Measurements from ENCODE around the gene UNC5C. TPM values are rescaled to one million over a fixed set of nuclear protein-coding genes. Genes with fewer than 3 reads are reported as not detected.

Gene UNC5C
- total RNA-seq, 4 donors from 2014 or later = 1.7 to 2.4 (median 2.0) TPM

GRCh38 chr4:95522682-95523530 is 25.9 kb downstream of the UNC5C start:
- no peak for DNase-seq (ENCODE audit: extremely low spot score)
- intact Hi-C loops (cut with DNase I) = no loop called here
- no peaks in the 10 kb centered on the region for H3K4me1 ChIP-seq
- no peaks in the 10 kb centered on the region for H3K9me3 ChIP-seq
- H3K27me3 ChIP-seq = no peaks in the 10 kb centered on the region
- H3K27ac ChIP-seq (replicated peaks in 1 of 4) = no peak overlapping the region
- no peaks in the 10 kb centered on the region for H3K36me3 ChIP-seq
- 92% methylated on average over 6 of the region's 6 CpGs for WGBS
- no peak overlapping the region for H3K4me3 ChIP-seq
- TF ChIP-seq EP300 (IDR thresholded peaks at IDR 0.05) (no peak), CTCF (IDR thresholded peaks at IDR 0.05) (no peak), POLR2AphosphoS5 (IDR thresholded peaks at IDR 0.05) (no peak), POLR2A (IDR thresholded peaks at IDR 0.05; ENCODE audit: low read depth) (no peak)

- no peaks in the 10 kb centered on the region for H3K36me3 ChIP-seq
- H3K9me3 ChIP-seq = no peaks in the 10 kb centered on the region
- TF ChIP-seq POLR2AphosphoS5 (IDR thresholded peaks at IDR 0.05) (no peak), CTCF (IDR thresholded peaks at IDR 0.05) (no peak), POLR2A (IDR thresholded peaks at IDR 0.05; ENCODE audit: low read depth) (no peak), EP300 (IDR thresholded peaks at IDR 0.05) (no peak)
- WGBS = 51% methylated on average over 7 of the region's 7 CpGs
- H3K4me1 ChIP-seq = no peaks in the 10 kb centered on the region
- no peak for DNase-seq (ENCODE audit: extremely low spot score)
- no peak overlapping the region for H3K27ac ChIP-seq (replicated peaks in 1 of 4)
- no peaks in the 10 kb centered on the region for H3K27me3 ChIP-seq
- intact Hi-C loops (cut with DNase I) = no loop called here
- no peak overlapping the region for H3K4me3 ChIP-seq
Observed at GRCh38 chr4:95517576-95518345, 31.0 kb downstream of the UNC5C start.

GRCh38 chr4:95516528-95517017 is 32.2 kb downstream of the UNC5C start:
- no peak overlapping the region for H3K4me3 ChIP-seq
- H3K27ac ChIP-seq (replicated peaks in 1 of 4) = no peak overlapping the region
- no peaks in the 10 kb centered on the region for H3K4me1 ChIP-seq
- TF ChIP-seq POLR2A (IDR thresholded peaks at IDR 0.05; ENCODE audit: low read depth) = no peak
- TF ChIP-seq EP300 (IDR thresholded peaks at IDR 0.05) = no peak
- TF ChIP-seq POLR2AphosphoS5 (IDR thresholded peaks at IDR 0.05) = no peak
- no peak for TF ChIP-seq CTCF (IDR thresholded peaks at IDR 0.05)
- H3K9me3 ChIP-seq = no peaks in the 10 kb centered on the region
- no peaks in the 10 kb centered on the region for H3K36me3 ChIP-seq
- no peak for DNase-seq (ENCODE audit: extremely low spot score)
- intact Hi-C loops (cut with DNase I) = no loop called here
- H3K27me3 ChIP-seq = no peaks in the 10 kb centered on the region
- 71% methylated on average over 10 of the region's 10 CpGs for WGBS

- WGBS = 48% methylated on average over 1 of the region's 1 CpG
- no peaks in the 10 kb centered on the region for H3K36me3 ChIP-seq
- H3K4me3 ChIP-seq = no peak overlapping the region
- no peak overlapping the region for H3K27ac ChIP-seq (replicated peaks in 1 of 4)
- H3K9me3 ChIP-seq = no peaks in the 10 kb centered on the region
- no peaks in the 10 kb centered on the region for H3K4me1 ChIP-seq
- H3K27me3 ChIP-seq = no peaks in the 10 kb centered on the region
- no peak for DNase-seq (ENCODE audit: extremely low spot score)
- intact Hi-C loops (cut with DNase I) = no loop called here
- TF ChIP-seq CTCF (IDR thresholded peaks at IDR 0.05) (no peak), POLR2A (IDR thresholded peaks at IDR 0.05; ENCODE audit: low read depth) (no peak), POLR2AphosphoS5 (IDR thresholded peaks at IDR 0.05) (no peak), EP300 (IDR thresholded peaks at IDR 0.05) (no peak)
Observed at GRCh38 chr4:95515589-95515988, 33.2 kb downstream of the UNC5C start.
